ENCODE results near the gene RBMS2. TPM values are rescaled to one million over a fixed set of nuclear protein-coding genes. Genes with fewer than 3 reads are reported as not detected.

The RBMS2 gene
- polyA plus RNA-seq, 2 of the 4 experiments (the other 2 are of a cell fraction): 13.3 to 46.4 TPM

- no peak for TF ChIP-seq MAZ (IDR thresholded peaks at IDR 0.05; ENCODE audit: borderline replicate concordance, low read depth, low read length)
- no peak for TF ChIP-seq ZC3H11A (IDR thresholded peaks at IDR 0.05)
- TF ChIP-seq FOSL2 (IDR thresholded peaks at IDR 0.05): no peak
- peak; percentile 68 for TF ChIP-seq FOSL2 (CRISPR knock-in tag; IDR thresholded peaks at IDR 0.05)
- TF ChIP-seq GATA3 (IDR thresholded peaks at IDR 0.05; ENCODE audit: borderline replicate concordance): no peak; the same call in 1 of the 2 replicates
- TF ChIP-seq EHMT2 (IDR thresholded peaks at IDR 0.05; ENCODE audit: low read depth): no peak
- no peak for TF ChIP-seq KDM1A (IDR thresholded peaks at IDR 0.05; ENCODE audit: low read depth)
- TF ChIP-seq ZNF302 (CRISPR knock-in tag; IDR thresholded peaks at IDR 0.05): no peak
- TF ChIP-seq NPAS2 (CRISPR knock-in tag; IDR thresholded peaks at IDR 0.05; ENCODE audit: borderline replicate concordance): no peak
- no peak for TF ChIP-seq HOXB5 (CRISPR knock-in tag; IDR thresholded peaks at IDR 0.05)
- no peak for TF ChIP-seq RCOR1 (IDR thresholded peaks at IDR 0.05; ENCODE audit: low read depth, low read length)
- no peak for TF ChIP-seq CBX2 (IDR thresholded peaks at IDR 0.05; ENCODE audit: borderline replicate concordance, low read depth)
- TF ChIP-seq MYC (IDR thresholded peaks at IDR 0.05; ENCODE audit: borderline replicate concordance, low read length): no peak
- 0 out of 2 replicates have a peak, but pooled peaks have one; percentile 14 for TF ChIP-seq PBX3 (IDR thresholded peaks at IDR 0.05)
These were observed 3.0 kb upstream of the RBMS2 start (continued) for GRCh38 chr12:56518570-56518969.

DNA sequence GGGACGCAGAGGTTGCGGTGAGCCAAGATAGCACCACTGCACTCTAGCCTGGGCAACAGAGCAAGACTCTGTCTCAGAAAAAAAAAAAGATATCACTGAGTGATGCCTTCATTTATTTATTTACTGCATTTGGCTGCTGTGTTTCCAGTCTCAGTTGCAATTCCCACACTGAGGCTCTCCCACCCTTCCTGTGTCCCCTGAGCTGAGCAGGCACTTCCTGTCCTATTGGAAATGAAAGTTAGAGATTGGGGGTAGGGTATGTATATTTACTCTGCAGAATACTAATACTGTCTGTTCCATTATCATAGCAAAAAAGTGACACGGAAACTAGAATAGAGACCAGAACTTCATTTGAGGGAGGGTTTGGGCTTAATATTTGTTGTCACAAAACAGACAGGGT lies 1.6 kb upstream of the RBMS2 start:
- no peak for DNase-seq (ENCODE audit: low read depth in 1 of 2, low spot score in 1 of 2)
- FAIRE-seq: no peak
- CTCF ChIA-PET: interaction anchor here (1.0 to 6.1 kb wide), 5 partner anchors 9 to 115 kb away, joined by 3 to 36 read pairs (median 5); no protein-coding TSS in a partner anchor
- Histone ChIP-seq H3K4me3 (no peak overlapping the region), H3K9me3 (no peaks in the 10 kb centered on the region), H3K4me2 (peak overlapping the region; percentile 74), H3K27ac (peak overlapping the region; percentile 87 to 89), H3K4me1 (peaks cover 56% of the 10 kb centered on the region)
- POLR2A ChIA-PET: no interaction called here
- TF ChIP-seq RARB (CRISPR knock-in tag; IDR thresholded peaks at IDR 0.05) (no peak), ESRRA (IDR thresholded peaks at IDR 0.05; ENCODE audit: borderline replicate concordance, low read length) (no peak), HOXB13 (CRISPR knock-in tag; IDR thresholded peaks at IDR 0.05; ENCODE audit: low read depth) (no peak), SMC3 (IDR thresholded peaks at IDR 0.05) (no peak), E2F6 (IDR thresholded peaks at IDR 0.05; ENCODE audit: borderline replicate concordance, low read depth) (no peak), RAD21 (conservative IDR thresholded peaks at IDR 0.05 in 1 of 2, IDR thresholded peaks at IDR 0.05 in 1 of 2) (no peak), EHMT2 (IDR thresholded peaks at IDR 0.05; ENCODE audit: low read depth) (no peak)
- no peak for ATAC-seq
- 71% methylated on average over 3 of the region's 3 CpGs for WGBS (ENCODE audit: missing lambda C conversion rate)

DNA sequence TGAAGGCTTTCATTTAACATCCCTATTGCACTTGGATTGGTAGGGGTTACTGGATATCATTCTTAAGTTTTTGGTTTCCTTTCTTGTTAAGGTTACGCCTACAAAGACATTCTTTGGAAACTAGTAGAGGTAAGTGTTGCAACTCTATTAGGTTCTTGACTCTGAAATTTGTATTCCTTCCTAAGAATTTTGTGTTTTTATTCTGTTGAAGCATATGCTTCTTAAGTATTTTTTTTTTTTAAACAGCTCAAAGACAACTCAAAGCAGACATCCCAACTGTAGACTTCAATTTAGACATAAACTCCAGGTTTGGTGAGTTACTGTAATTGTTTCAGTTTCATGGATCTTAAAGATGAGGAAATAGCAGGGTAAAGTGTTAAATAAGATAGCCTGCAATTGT lies 1.1 kb upstream of the RBMS2 start:
- DNase-seq (ENCODE audit: low read depth in 1 of 2, low spot score in 1 of 2): no peak
- CTCF ChIA-PET: interaction anchor here (1.0 to 6.1 kb wide), 6 partner anchors 8 to 115 kb away, joined by 3 to 36 read pairs (median 4); no protein-coding TSS in a partner anchor
- peak overlapping the region; percentile 87 to 89 for H3K27ac ChIP-seq

More for the DNA sequence above, 1.1 kb upstream of the RBMS2 start:
- ATAC-seq: no peak
- no peak for FAIRE-seq
- H3K4me3 ChIP-seq: no peak overlapping the region
- H3K9me3 ChIP-seq: no peaks in the 10 kb centered on the region
- TF ChIP-seq CEBPB (IDR thresholded peaks at IDR 0.05) (peak in 1 of 2 experiments; percentile 47; a peak in 1 of 4 replicates), PHF8 (IDR thresholded peaks at IDR 0.05; ENCODE audit: borderline replicate concordance, low read depth) (no peak), EHF (CRISPR knock-in tag; IDR thresholded peaks at IDR 0.05) (no peak)
- H3K4me1 ChIP-seq: peaks cover 60% of the 10 kb centered on the region
- POLR2A ChIA-PET: interaction anchor here (1.4 to 1.6 kb wide), 2 partner anchors 12 to 116 kb away, joined by 5 to 6 read pairs; no protein-coding TSS in a partner anchor
- peak overlapping the region; percentile 74 for H3K4me2 ChIP-seq
- 53% methylated on average over 1 of the region's 1 CpG for WGBS (ENCODE audit: missing lambda C conversion rate)

Measured in A549 (cell line).